Uterus (tissue), 4 donors: ENCODE measurements around the gene YWHAQ. TPM values are rescaled to one million over a fixed set of nuclear protein-coding genes. Genes with fewer than 3 reads are reported as not detected.

Experiments used
- DNase-seq, 2 donors: peaks; one replicate each; pipeline ENCODE4 v3.0.0-alpha.2; 2019 to 2020
- H3K27ac ChIP-seq, 2 donors: fragments of 200-600 bp; sonication (generic); 1 replicate in 1 of 2; 2 replicates in 1 of 2; pipeline ENCODE4 v1.5.1; 2016 to 2018
- H3K27me3 ChIP-seq, 2 donors: fragments of 200-600 bp; sonication (generic); one replicate each; pipeline ENCODE4 v1.5.1; 2018 to 2019; ENCODE audit warnings: control low read depth in 1 of 2
- H3K36me3 ChIP-seq, 2 donors: fragments of 200-600 bp; sonication (generic); one replicate each; pipeline ENCODE4 v1.5.1; 2019; ENCODE audit warnings: control low read depth in 1 of 2
- H3K4me1 ChIP-seq, 2 donors: fragments of 200-600 bp; sonication (generic); one replicate each; pipeline ENCODE4 v1.5.1; 2018 to 2019; ENCODE audit warnings: control low read depth in 1 of 2
- H3K4me3 ChIP-seq, 2 donors: fragments of 200-600 bp; sonication (generic); 1 replicate in 1 of 2; 2 replicates in 1 of 2; pipeline ENCODE4 v1.5.1; 2018 to 2019; ENCODE audit warnings: mild to moderate bottlenecking in 1 of 2
- H3K9me3 ChIP-seq, 2 donors: fragments of 200-600 bp; sonication (generic); one replicate each; pipeline ENCODE4 v1.5.1; 2019; ENCODE audit warnings: control low read depth in 1 of 2
- POLR2A ChIP-seq, 2 donors: fragments of 450-650 bp; IDR thresholded peaks; one replicate each; pipeline ENCODE4 v1.6.1; 2016; ENCODE audit warnings: antibody characterized with exemption in 2 of 2, mild to moderate bottlenecking in 1 of 2, moderate library complexity in 1 of 2
- intact Hi-C: fragments of 100-400 bp; cut with DNase I; formaldehyde crosslinking; loops from one replicate; pipeline ENCODE4 v1.15.1; 2023; ENCODE audit warnings: low total_unique reads
- total RNA-seq, 4 donors: library from RNA; depleted of rRNA in 3 of 4; stranded (reverse); fragments of >200 nt in 3 of 4; gene quantifications; one replicate each; pipeline versions ENCODE4 v1.1.0 to v1.2.4, GENCODE V29; 2014 to 2023
- TF ChIP-seq, protein P1 (sequence below), 4 experiments: fragments of 200-600 bp in 2 of 4; fragments of 450-650 bp in 2 of 4; sonication (generic) in 2 of 4; IDR thresholded peaks; one replicate each; pipeline ENCODE4 v1.5.1; 2016 to 2019; ENCODE audit warnings: antibody characterized with exemption in 4 of 4, mild to moderate bottlenecking in 2 of 4, moderate library complexity in 1 of 4
- donor health status: DM: yes; HTN: yes; CAD: no.

Gene YWHAQ
- total RNA-seq, 4 donors from 2014 or later = 155 to 275 (median 254) TPM

DNA sequence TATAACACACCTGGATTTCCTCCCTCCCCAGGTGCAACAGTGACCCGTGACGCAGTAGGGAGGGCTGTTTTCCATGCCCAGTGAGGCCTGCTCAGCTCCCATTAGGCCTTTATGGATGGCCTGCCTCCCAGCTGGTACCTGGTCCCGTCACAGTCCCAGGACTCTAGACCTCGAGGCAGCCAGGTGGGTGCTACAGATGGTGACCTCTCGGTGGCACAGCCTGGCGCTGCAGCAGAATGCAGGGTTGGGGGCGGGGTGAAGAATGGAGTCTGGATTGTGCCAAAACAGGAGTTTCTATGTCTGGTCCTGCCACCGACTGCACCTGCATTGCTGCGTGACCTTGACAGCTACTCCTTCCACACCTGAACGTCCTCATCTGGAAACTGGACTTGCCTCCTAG, 18.0 kb upstream of the YWHAQ start:
- no peak for DNase-seq
- intact Hi-C loops = no loop called here
- no peaks in the 10 kb centered on the region for H3K9me3 ChIP-seq

DNA sequence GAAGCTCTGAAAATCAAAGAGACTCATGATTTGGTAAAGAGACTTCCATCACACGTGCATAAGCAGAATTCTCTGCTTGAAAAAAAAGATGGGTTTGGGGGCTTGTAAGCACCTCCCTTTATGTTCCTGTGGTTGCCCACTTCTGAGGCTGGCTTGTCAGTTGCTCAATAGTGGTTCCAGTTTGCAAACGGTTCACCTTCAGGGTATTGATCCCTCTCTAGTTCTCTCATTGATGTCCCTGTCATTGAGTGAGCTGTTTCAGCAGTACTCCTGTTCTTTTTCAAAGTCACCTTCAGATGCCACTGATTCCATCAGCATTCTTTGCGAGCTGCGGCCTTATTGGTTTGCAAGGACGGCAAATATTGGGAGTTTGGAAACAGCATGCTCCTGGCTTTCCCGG, 17.1 kb upstream of the YWHAQ start:
- Histone ChIP-seq H3K4me1 (no peaks in the 10 kb centered on the region), H3K4me3 (no peak overlapping the region), H3K9me3 (no peaks in the 10 kb centered on the region), H3K27ac (no peak overlapping the region), H3K27me3 (no peaks in the 10 kb centered on the region), H3K36me3 (no peaks in the 10 kb centered on the region)
- TF ChIP-seq POLR2A (IDR thresholded peaks at IDR 0.05) = no peak
- TF ChIP-seq, protein P1, sequence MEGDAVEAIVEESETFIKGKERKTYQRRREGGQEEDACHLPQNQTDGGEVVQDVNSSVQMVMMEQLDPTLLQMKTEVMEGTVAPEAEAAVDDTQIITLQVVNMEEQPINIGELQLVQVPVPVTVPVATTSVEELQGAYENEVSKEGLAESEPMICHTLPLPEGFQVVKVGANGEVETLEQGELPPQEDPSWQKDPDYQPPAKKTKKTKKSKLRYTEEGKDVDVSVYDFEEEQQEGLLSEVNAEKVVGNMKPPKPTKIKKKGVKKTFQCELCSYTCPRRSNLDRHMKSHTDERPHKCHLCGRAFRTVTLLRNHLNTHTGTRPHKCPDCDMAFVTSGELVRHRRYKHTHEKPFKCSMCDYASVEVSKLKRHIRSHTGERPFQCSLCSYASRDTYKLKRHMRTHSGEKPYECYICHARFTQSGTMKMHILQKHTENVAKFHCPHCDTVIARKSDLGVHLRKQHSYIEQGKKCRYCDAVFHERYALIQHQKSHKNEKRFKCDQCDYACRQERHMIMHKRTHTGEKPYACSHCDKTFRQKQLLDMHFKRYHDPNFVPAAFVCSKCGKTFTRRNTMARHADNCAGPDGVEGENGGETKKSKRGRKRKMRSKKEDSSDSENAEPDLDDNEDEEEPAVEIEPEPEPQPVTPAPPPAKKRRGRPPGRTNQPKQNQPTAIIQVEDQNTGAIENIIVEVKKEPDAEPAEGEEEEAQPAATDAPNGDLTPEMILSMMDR (IDR thresholded peaks at IDR 0.05) = no peak
- no peak for DNase-seq
- intact Hi-C loops = no loop called here

More for the DNA sequence above, 18.0 kb upstream of the YWHAQ start:
- Histone ChIP-seq H3K4me3 (no peak overlapping the region), H3K4me1 (no peaks in the 10 kb centered on the region), H3K27ac (no peak overlapping the region), H3K36me3 (no peaks in the 10 kb centered on the region), H3K27me3 (no peaks in the 10 kb centered on the region)
- TF ChIP-seq, protein P1 (IDR thresholded peaks at IDR 0.05) = no peak

DNA sequence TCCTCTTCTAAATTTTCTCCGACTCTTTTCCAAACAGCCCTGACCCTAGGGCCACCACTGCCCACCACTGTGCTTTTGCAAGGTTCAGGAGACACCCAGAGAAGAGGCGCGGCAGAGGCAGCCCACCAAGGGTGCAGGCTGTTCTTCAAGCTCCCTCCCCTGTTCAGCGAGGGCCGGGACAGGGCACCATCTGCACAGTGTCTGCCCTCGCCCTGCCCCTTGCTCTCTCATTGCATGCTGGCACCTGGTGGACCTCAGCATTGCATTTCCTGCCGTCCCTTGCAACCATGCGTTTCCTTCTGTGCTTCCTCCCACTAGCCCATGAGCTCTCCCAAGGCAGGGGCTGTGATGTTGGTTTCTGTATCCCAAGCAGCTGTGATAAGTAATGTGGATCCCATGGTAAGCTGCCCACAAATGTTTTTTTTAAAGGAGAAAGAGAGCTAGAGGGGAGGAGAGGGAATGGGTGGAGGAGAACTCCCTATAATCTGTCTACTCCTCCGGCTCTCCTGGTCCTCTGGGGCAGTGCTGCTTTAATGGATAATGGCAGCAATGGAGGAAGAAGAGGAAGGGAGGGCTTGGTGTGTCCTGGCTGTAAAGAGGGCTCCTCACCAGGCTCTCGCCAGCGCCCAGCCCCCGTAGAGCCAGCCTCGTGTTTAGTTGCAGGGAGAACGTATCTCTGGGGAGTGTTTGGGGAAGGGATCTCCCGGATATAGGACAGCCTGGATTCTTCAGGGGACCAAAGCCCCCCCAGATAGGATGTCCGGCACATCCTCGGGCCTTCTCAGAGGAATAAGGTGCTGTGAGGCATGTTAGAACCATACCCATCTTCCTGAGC, 15.6 kb upstream of the YWHAQ start:
- Histone ChIP-seq H3K36me3 (no peaks in the 10 kb centered on the region), H3K9me3 (no peaks in the 10 kb centered on the region), H3K4me3 (no peak overlapping the region), H3K27me3 (no peaks in the 10 kb centered on the region), H3K4me1 (no peaks in the 10 kb centered on the region), H3K27ac (no peak overlapping the region)
- intact Hi-C loops = no loop called here
- DNase-seq = no peak
- no peak for TF ChIP-seq POLR2A (IDR thresholded peaks at IDR 0.05)
- TF ChIP-seq, protein P1 (IDR thresholded peaks at IDR 0.05) = no peak

DNA sequence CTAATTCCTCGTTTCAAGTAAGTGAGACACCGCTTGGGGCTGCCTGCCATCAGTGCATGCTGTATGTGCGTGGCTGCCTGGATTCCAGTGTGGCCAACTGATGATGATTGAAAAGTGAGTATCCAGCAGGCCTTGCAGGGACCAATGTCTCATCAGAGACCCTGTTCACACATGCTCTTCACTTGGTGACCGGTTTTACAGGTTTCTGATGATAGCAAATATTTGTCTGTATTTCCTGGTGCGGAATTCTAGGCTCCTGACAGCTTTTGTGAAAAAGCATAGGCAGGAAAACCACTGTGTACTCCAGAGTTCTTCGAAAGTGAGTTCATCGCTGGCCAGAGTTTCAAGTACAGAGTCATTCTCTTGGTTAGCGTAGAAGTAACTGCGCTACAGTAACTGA, 13.8 kb upstream of the YWHAQ start:
- Histone ChIP-seq H3K27me3 (no peaks in the 10 kb centered on the region), H3K9me3 (no peaks in the 10 kb centered on the region), H3K27ac (no peak overlapping the region), H3K4me1 (no peaks in the 10 kb centered on the region), H3K36me3 (no peaks in the 10 kb centered on the region), H3K4me3 (no peak overlapping the region)
- intact Hi-C loops = no loop called here
- no peak for DNase-seq
- TF ChIP-seq, protein P1 (IDR thresholded peaks at IDR 0.05) = no peak
- TF ChIP-seq POLR2A (IDR thresholded peaks at IDR 0.05) = no peak

DNA sequence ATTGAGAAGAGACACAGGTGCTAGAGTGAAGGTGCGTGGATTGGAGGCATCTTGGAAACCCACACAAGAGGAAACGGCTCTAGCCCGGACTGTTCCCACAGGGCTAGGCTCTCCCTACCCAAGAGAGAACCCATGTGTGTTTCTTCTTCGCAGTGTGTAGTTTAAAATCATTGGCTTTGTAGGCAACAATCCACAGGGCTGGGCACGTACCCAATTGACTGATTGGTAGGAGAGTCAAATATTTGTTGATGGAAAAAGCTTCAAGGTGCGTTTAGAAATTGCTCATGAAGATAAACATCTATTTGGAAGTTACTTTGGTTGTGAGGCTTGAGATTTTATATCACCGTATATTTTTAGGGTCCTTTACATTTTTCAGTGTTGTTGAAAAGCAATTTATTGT, 13.2 kb upstream of the YWHAQ start:
- H3K4me1 ChIP-seq = no peaks in the 10 kb centered on the region
- no peak for TF ChIP-seq POLR2A (IDR thresholded peaks at IDR 0.05)
- TF ChIP-seq, protein P1 (IDR thresholded peaks at IDR 0.05) = no peak
- no peak for DNase-seq
- H3K4me3 ChIP-seq = no peak overlapping the region
- H3K27ac ChIP-seq = no peak overlapping the region
- H3K36me3 ChIP-seq = no peaks in the 10 kb centered on the region
- H3K9me3 ChIP-seq = no peaks in the 10 kb centered on the region
- intact Hi-C loops = no loop called here
- no peaks in the 10 kb centered on the region for H3K27me3 ChIP-seq
